Measurements from ENCODE around the gene TEX53.

The TEX53 gene

DNA sequence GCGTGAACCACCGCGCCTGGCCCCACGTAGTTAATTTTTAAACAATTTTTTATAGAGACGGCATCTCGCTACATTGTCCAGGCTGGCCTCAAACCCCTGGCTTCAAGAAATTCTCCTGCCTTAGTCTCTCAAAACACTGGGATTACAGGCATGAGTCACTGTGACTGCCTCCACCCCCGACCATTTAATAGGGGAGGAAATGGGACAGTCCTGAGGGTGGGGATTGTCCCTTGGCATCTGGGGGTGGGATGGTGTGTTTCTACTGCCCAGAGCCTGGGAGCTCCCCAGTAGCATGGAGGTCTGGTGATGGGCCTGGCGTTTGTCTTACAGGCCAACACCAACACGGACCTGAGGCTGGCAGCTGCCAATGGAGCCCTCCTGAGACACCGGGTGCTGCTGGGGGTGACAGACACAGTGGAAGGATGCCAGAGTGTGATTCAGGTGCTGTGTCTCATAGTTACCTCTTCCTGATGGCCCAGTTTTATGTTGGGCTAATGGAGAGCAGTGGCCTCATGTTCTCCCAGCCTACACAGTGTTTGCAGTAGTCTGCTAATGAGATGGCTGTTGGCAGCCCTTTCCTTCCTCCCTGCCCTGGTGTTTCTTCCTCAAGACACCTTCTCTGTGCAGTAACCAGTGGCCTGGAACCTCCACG is 24.0 kb downstream of the TEX53 start:
- DNase-seq: no peak

DNA sequence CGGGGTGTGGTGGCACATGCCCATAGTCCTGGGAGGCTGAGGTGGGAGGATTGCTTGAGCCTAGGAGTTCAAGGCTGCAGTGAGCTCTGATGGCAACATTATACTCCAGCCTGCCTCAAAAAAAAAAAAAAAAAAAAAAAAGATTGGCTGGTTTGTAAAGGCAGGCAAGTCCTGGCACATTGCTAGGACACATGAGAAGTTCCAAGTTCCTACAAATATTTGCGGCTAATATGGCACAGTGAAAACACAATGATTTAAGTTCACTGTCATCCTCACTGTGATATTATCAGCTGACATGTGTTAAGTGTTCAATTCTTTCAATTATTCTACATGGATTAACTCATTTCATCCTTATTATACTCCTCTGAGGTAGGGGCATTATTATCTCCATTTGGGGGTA is 26.4 kb downstream of the TEX53 start:
- no peak for DNase-seq

DNA sequence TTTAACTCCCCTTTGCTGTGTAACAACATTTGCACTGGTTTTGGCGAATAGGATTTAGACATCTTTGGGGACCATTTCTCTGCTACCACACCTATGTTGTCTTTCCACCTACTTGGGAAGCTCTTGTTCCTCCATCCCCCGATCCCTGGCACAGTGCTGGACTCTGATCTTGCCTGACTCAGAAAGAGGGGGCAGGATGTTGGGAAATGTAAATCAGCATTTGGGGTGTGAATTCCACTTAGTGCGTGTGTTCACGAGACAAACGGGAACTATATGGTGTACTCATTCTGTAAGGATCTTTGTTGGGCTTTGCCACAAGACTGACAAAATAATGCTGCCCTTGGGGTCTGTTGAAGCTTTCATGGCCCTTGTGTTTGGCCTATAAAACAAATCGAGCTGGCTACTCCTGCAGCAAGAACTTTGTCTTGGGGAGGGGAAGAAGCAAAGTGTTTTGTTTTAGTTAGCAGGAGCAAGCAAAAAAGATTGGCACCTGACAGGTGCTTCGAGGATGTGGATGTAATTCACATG is 28.0 kb downstream of the TEX53 start:
- no peak for DNase-seq

DNA sequence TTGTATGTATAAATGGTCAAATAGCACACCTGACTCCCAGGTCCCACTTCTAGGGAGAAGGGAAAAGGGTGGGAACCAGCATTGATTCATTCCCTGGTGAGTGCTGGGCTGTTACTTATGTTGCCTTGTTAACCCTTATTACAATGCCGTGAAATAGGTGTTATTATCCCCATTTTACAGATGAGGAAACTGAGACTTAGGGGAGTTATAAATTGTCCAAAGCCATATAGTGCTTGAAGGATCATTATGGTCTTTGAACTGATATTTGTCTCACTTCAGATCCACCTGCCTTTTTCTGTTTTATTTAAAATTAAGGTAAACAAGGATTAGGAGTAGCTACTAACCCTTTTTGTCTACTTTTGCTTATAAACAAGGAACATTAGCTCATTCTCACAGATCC is 30.1 kb downstream of the TEX53 start:
- no peak for DNase-seq

DNA sequence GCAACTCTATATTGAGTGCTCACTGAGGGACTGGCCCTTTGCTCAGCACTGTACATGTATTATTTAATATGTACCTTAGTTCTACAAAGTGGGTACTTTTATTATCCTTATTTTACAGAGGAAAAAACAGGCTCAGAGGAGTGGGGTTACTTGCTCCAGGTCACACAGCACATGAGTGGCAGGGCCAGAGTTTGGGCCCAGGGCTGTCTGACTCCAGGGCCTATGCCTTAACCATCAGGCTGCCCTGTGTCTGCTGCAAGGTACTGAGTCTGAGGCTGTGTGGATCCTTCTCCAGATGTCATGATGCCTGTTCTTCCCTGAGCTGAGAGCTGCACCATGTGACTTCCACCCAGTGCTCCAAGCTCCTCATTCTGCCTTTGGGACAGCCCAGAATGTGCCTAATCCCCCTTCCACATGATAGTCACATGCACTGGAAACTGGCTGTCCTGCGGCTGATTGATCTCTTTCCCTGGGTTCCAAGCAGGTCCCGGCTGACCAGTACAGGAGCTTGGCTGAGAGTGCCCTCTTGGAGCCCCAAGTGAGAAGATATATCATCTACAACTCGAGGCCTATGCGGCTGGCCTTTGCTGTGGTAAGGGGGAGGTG is 31.1 kb downstream of the TEX53 start:
- DNase-seq: no peak

DNA sequence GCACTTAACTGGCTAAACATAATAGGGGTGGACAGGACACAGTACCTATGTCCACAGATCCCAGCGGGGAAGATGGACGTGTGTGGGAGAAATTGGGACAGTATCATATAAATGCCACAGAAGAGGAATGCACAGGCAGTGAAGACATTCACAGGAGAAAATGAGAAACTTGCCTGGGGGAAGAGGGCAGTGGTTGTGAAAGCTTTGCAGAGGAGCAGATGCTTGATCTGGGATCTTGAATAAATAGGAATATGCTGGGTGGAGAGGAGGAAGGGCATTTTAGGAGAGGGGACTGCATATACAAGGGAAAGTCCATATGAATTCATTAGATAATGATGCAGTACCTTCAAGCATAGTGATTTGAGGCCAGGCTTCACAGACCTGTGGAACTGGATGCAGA is 32.9 kb downstream of the TEX53 start:
- no peak for DNase-seq

DNA sequence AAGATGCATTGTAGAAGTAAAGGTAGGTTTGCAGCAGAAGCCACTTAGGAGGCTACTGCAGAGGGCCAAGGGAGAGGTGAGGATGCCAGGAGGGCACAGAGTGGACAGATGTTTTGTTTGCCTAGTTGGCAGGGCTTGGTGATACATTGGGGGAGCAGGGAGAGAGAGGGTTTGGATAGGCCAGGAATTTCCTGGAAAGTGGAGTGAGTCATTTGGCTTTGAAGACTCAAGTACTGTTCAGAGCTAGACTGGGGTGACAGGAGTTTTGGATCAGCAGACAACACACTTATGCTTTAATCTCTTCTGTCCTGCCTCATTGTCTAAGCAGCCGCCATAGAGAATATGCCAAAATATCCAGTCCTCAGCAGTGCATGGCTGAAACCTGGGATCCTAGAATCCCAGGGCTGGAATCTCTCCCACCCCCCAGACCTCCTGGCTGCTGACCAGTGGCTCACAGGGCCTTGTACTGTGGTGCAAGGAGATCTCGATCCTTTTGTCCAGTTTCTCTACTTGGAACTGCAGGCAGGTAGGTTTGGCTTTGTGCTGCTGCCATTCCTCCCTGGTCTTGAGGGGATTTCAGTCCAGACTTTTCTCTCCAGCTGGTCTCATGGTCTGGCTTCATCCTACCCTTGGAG is 35.5 kb downstream of the TEX53 start:
- no peak for DNase-seq

DNA sequence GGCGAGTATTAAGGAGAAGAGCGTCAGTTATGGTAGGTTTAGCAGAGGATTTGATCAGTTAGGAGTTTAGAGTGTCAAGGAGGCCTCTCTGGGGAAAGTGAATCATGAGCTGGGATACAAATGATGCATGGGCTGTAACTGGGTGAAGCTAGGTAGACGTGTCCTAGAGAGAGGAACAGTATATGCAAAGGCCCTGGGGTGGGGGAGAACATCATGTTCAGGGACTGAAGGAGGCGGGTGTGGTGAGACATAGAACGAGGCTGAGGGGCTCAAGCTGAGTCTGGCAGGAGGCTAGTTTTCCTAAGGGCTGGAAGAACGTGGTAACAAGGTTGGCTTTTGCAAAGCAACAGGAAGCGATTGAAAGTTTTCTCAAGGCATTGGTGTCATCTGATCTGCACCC is 36.0 kb downstream of the TEX53 start:
- no peak for DNase-seq

DNA sequence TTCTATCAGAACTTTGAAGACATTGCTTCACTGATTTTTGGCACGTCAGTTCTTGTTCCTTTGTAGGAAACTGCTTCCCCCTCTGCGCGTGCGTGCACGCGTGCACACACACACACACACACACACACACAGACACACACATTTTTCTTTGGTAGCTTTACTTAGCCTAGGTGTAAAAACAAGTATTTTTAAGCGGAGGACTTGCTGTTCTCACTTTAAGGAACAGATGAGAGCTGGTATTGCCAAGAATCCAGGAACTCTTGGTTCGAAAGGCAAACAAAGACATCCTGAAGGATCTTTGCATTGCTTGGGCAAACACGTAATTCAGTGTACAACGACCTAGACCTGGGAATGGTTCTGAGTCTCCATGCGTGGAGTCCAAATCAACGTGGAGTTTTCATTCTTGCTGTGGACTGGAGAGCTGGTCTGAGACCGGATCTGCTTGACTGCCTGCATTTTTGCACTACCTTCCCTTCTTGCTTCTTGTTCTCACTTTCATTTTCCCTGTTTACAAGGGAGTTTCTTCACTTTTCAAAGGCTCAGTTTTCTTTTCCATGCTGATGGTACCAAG is 38.3 kb downstream of the TEX53 start:
- no peak for DNase-seq

DNA sequence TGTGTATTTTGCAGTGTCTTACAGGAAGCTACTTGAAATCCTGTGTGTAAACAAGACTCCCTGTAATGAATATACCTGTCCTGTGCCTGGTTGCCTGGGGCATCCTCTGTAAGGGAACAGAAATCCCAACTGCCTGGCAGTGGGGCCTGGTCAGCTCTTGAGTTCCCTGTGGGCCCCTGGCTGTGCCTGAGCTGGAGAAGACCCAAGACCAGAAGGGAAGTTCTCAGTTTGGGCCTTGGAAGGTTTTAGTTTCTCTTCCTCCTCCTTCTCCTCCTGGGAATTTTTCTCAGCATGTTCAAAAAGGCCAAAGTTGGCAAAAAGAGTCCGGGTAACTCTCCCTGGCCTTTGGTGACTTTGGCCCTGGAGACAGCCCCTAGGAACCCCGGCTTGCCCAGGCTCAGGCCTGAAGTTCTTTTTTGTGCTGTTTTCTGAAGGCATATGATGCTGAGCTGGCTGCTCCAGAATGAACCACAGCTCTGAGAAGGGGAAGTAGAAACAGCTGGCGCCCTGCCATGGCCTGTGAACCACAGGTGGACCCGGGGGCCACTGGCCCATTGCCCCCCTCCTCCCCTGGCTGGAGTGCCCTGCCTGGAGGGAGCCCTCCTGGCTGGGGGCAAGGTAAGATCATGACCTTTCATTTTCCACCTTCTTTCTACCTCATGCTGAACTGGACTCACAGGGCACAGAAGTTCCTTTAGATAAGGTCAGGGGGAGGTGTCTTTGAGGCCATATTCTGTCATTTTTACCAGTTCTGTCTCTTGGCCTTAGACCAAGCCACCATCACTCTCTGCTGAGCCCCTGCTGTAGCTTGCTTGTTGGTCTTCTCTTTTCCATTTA is 40.7 kb downstream of the TEX53 start:
- DNase-seq: peak; percentile 70 to 75

DNA sequence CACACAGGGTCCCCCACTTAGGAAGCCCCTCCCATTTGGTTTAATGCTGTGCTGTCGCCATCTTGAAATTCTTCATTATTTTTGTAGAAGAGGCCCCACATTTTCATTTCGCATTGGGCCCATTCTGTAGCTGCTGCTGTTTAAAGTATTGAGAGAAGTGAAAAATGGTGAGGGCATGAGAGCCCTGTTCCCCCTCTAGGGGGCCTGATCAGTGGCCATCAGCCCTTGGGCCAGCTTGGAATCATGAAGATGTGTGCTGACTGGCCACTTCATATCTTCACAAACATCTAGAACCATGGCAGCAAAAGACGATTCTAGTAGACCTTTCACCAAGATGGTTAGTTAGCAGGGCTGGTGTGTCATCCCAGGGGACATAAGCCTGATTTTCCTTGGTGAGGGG is 43.2 kb downstream of the TEX53 start:
- DNase-seq: no peak

DNA sequence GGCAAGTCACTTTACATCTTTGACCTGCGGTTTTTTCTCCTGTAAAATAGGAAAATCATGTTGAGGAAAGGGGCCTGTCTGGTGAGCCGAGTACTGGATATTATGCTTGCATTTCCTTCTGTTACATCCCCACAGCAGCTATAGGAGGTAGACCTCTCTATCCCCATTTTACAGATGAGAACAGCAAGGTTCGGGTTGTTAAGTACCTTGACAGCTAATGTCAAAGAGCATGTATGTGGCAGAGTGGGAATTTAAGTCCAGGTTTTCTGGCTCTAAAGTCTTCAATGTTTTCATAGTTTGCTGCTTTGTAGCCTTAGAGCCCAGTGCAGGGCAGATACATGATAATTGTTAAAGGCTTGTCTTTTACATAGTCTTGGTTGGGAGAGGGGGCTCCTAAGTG is 43.7 kb downstream of the TEX53 start:
- DNase-seq: no peak

DNA sequence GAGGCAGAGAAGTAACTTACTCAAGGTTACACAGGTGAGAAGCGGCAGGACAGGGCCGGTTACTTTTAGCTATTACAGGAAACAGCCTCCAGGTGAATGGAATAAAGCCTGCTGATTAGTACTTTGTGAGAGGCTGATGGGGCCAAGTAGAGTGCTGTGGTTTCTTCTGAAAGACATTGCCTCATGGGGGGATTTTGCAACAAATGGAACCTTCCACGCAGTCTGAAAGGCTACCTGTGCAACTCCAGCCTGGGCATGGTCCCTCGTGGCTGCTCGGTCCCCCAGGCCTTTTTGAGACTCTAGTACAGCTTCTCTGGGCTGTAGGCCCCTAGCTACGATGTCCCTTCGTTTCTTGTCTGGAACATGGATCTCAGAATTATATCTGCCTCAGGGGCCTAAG is 44.5 kb downstream of the TEX53 start:
- no peak for DNase-seq

DNA sequence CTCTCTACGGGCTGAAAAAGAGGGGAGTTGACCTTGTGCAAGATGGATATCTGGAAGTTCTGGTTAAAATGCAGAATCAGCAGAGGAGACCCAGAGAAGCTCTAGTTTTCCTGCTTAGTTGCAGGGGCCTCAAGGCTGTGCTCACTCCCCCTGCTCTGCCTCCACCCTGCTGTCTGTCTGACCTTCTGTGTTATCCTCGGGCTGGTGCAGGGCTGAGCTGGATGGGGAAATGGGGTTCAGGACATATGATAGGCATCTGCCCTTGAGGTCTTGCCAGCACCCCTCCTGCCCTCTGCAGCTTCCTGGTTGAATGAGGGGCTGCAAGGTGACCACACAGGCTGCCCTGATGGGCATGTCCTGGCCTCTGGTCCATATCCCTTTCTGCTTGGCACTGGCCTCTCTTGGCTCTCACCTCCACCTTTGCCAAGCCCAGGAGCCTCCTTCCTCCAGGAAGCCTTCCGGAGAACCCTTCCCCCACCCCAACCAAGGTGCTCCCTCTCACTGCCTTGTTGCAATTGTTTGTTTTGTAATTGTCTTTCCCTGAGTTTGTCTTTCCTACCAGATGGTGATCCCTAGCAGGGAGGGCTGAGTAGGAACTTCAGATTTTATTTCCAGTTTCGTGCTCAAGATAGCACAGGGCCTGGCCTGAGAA is 45.2 kb downstream of the TEX53 start:
- DNase-seq: no peak

DNA sequence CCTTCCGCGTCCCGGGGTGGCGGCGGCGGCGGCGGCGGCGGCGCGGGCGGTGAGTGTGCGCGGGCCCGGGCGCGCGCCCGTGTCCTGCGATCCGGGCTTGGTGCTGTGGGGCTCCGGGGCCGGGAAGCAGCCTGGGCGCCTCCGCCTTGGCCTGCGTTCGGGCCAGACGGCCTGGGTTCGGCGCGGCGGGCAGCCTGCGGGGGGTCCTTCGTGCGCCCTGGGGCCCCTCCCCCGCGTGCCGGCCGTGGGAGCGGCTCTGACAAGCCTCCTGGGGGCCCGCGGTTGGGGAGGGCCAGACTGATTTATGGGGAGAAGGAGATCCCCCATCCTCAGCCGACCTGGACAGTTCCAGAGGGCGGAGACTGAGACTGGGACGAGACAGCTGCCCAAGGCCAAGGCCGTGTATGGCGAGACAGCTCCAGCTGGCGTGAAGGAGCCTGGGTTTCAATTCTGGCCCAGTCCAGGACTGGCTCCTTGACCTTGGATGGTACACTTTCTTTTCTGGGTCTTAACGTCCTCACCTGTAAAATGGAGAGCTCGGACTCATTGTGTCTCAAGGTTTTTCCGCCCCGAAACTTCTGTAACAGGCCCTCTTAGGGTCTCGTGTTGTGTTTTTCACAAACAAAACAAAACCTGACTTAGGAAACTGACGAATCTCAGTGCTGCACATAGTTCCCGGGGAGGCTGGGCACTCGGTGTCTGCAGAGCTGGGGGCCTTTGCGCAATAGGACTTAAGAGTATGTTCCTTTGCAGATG is 45.9 kb downstream of the TEX53 start:
- peak; percentile 58 to 64 for DNase-seq

DNA sequence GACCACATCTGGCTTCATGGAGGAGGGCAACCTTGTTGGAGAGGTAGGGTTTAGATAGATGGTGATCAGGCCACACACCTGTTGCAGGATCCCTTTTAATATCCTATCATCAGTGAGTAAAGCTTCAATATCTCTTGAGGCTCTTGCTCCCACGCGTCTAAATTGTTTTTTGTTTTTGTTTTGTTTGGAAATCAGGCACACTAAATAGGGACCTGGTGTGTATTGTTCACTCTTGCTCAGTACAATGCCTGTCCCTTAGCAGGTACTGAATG is 49.1 kb downstream of the TEX53 start:
- no peak for DNase-seq

DNA sequence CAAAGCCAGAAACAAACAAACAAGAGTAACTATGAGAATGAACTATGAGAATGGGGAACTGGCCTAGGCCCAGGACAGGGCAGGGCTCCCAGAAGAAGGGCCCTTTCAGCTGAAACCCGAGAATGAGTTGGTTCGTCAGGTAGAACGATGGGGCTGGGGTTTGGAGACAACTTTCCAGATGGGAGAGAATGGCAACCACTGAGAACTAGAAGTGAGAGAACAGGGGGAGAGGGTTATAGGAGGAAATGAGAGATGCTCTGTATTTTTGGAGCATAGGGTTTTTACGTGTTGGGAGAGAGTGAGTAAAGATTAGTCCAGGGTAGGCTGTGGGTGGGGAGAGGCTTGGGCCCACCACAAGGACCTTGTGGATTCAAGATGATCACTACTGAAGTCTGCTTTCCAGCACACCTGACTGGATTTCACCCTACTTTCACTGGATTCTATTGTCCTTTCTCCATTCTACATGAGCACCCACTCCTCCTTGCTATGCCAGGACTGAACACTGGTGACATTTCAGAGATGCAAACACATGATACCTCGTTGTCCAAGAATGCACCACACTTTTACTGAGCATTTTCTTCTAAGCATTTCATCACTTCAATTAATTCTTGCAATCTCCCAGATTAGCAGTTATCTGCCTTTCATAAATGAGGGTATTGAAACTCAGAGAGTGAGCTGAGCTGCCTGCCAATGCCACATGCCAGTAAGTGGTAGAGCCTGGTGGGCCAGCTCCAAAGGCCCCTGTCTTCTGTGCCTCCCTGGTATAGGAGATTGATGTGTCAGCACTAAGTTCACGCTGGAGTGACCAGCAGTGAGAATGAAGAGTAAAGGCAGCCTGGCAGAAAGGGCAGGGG is 49.7 kb downstream of the TEX53 start:
- no peak for DNase-seq

DNA sequence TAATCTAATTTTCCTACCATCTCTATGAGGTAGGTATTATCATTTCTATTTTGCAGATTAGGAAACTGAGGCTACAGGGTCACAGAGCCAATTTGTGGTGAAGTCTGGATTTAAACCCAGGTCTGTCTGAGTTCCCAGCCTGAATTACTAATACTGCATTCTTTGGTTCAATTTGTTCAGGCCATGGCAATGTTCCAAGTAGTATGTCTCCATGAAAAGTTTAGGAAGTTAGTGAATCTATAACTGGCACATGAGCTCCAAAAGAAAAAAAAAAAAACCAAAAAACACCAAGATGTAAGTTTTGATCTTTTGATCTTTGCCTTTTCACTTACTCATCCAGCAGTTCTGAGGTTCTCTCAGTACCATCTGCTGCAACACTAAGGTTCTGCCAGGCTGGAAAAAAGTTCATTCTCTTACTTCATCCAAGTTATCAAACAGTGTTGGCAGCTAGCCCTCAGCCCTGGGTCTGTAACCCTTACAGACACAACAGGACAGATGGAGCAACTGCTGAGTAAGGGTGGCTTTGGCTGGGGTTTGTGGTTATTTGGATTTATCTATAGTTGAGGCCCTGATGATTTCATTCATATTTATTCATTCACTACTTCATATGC is 50.9 kb downstream of the TEX53 start:
- DNase-seq: no peak
